Fibroblast of skin of right biceps (primary cell): ENCODE results near the gene DLGAP4.
"Not testable (repeated sequence)": the region's sequence is repeated elsewhere in the genome, so short reads cannot be mapped to it uniquely, and the experiment has no call there.

ENCODE experiments used
- DNase-seq: peaks from one replicate; pipeline ENCODE4 v3.0.0-alpha.2; 2013

DLGAP4 gene

DNA sequence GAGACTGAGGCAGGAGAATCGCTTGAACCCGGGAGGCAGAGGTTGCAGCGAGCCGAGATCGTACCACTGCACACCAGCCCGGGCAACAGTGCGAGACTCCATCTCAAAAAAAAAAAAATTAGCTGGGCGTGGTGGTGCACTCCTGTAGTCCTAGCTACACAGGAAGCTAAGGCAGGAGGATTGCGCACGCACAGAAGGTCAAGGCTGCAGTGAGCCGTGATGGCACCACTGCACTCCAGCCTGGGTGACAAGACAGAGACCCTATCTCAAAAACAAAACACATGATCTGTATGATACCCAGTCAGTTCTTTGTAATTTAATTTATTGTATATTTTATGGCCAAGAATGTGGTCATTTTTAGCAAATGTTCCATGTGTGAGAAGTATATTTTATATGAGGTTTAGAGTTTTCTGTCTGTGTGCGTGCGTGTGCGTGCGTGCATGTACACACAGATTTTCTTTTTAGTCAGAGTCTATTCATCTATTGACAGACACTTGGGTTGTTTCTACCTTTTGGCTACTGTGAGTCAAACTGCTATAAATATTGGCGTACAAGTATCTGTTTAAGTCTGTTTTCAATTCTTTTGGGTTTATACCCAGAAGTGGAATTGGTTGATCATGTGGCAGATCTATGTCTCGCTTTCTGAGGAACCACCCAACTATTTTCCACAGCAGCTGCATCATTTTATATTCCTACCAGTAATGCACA, 213.0 kb downstream of the DLGAP4 start:
- no peak for DNase-seq

- DNase-seq: peak; percentile 43
These were observed 213.8 kb downstream of the DLGAP4 start for GRCh38 chr20:36519944-36520343.

- no peak for DNase-seq
These were observed 215.4 kb downstream of the DLGAP4 start for GRCh38 chr20:36521526-36521925.

GRCh38 chr20:36522412-36522811, 216.3 kb downstream of the DLGAP4 start:
- DNase-seq: not testable (repeated sequence)

GRCh38 chr20:36523341-36523740, 217.2 kb downstream of the DLGAP4 start:
- no peak for DNase-seq

- DNase-seq: no peak
These were observed 219.7 kb downstream of the DLGAP4 start for GRCh38 chr20:36525620-36526365.

GRCh38 chr20:36526521-36527011, 220.4 kb downstream of the DLGAP4 start:
- no peak for DNase-seq

GRCh38 chr20:36527331-36528125, 221.4 kb downstream of the DLGAP4 start:
- DNase-seq: no peak

DNA sequence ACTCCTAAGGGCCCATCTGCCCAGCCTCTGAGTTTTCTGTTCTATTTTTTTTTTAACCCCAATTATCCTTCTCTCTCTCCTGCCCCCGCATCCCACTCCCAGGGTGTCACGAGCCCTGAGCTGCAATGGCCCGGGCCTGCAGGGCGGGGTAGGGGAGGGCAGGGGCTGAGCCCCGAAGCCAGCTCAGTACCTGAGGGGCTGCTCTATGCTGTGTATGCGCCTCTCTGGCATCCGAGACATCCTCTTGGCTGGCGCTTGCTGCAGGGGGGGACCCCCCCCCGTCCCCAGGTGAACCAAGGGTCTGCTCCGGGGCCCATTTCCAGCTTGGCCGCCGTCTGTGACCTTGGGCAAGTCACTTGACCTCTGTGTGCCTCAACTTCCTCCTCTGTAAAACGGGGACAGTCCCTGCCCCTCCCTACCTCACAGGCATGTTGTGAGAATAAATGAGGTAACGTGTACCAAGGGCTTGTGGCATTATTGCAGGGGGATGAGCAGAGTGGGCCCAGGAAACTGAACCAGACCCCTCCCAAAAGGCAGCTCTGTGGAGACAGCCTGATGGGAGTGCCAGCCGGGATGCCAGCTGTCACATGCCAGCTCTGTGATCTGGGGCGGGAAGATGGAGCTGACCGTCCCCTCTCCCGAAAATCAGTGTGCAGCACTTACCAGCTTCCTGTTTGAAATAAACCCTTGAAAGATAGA, 222.2 kb downstream of the DLGAP4 start:
- no peak for DNase-seq

GRCh38 chr20:36528875-36529417, 222.8 kb downstream of the DLGAP4 start:
- DNase-seq: no peak

DNA sequence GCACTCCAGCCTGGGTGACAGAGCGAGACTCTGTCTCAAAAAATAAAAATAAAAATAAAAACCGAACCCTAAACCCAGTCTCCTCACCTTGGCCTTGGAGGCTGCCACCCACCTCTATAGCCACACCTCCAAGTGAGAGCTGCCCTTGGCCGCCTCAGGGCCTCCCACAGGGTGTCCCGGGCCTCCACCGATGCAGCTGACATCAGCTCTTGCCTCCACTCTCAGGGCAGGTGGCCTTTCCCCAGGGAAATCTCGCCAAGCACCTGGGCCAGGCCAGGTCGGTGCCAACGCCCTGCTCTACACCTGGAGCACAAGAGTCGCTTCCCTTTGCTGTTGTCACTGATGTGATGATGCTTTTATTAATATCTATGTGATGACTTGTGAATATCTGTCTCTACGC, 226.2 kb downstream of the DLGAP4 start:
- no peak for DNase-seq

- DNase-seq: no peak
These were observed 226.7 kb downstream of the DLGAP4 start for GRCh38 chr20:36532822-36533221.

GRCh38 chr20:36538026-36538722, 232.0 kb downstream of the DLGAP4 start:
- DNase-seq: peak; percentile 58

GRCh38 chr20:36540551-36541211, 234.5 kb downstream of the DLGAP4 start:
- DNase-seq: no peak

GRCh38 chr20:36541227-36541767, 235.2 kb downstream of the DLGAP4 start, which contains the start of gene MYL9:
Gene MYL9, plus strand, starts transcription at chr20:36541519. Its CDS starts 3,366 bp downstream, at chr20:36544885.
- DNase-seq: peak; percentile 83

DNA sequence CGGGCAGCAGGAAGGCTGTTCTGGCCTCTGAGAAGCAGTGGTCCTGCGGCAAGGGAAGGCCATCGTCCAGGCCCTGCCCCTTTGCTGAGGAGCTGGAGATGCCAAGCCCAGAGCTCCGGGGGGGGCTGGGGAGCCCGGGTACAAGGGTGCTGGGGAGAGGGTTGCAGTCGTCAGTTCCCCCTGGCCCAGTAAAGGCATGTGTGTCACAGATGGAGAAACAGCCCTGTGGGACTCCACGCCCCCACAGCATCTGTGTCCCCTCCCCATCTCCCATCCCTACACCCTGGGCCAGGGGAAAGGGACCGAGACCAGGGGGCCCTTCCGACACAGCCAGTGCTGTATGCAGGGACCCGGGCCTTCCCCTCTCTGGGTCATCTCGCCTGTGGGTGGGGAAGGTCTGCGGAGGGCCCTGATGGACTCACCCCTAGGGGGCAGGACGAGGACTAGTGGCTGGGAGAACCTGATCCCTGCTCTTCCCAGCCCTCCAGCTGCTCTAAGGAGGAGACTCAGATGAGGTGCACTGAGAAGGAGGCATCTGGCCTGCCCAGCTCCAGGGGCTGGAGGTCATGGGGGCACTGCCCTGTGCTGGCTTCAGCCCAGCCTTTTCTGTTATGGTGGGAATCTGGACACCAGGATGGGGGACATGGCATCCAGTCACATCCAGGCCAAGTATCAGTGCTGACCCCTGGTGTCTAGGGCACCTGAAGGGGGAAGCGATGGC, 235.8 kb downstream of the DLGAP4 start:
- DNase-seq: peak; percentile 63

DNA sequence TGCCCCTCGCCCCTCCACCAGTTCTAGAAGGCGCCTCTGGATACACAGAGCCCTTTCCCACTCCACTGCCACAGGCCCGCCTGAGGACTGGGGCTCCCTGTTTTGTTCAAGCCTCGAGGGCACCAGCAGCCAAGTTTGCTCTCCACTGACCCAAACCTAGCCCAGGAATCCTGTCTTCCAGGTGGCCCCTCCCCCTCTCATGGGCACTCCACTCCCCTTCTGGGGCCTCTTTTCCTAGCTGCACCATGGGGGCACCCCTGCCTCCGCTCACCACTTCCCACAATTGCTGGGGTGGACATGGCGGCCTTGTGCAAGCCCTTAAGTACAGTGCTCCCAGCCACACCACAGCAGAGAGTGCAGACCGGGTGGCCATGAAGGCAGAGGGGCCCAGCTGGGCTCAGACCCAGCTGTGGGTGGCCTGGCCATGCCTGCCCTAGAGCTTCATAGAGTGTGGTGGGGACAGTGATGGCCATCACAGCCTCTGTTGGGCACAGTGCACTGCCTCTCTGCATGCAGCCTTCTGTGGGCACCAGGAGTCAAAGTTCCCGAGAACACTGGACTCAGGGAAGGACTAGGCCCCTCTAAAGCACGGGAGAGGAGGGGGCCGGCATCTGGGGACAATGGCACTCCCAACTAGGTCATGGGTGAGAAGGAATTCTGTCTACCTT, 236.5 kb downstream of the DLGAP4 start:
- no peak for DNase-seq

GRCh38 chr20:36543184-36544133, 237.3 kb downstream of the DLGAP4 start:
- peak; percentile 65 for DNase-seq
